Measurements from ENCODE around the gene ZNF804A. TPM values are rescaled to one million over a fixed set of nuclear protein-coding genes. Genes with fewer than 3 reads are reported as not detected.
"Not testable (repeated sequence)": the region's sequence is repeated elsewhere in the genome, so short reads cannot be mapped to it uniquely, and the experiment has no call there.

The ZNF804A gene
- total RNA-seq, 1 experiment from 2014 or later: 4.3 TPM

GRCh38 chr2:184793176-184793575 is 194.8 kb downstream of the ZNF804A start:
- DNase-seq (ENCODE audit: extremely low read depth, low read depth): no peak

DNA sequence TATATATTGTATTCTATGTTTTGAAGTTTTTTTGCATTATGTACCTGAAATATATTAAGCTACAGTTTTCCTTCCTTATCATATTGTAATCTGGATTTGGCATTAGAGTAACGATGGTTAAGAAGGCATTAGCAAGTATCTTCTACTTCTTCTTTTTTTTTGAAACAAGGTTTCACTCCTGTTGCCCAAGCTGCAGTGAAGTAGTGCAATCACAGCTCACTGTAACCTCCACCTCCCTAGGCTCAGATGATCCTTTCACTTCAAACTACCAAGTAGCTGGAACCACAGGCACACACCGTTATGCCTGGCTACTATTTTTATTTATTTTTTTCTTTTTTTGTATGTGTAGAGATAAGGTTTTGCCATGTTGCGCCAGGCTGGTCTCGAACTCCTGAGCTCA is 201.1 kb downstream of the ZNF804A start:
- DNase-seq (ENCODE audit: extremely low read depth, low read depth): no peak

- DNase-seq (ENCODE audit: extremely low read depth, low read depth): no peak
These were observed 216.1 kb downstream of the ZNF804A start for GRCh38 chr2:184814421-184814820.

DNA sequence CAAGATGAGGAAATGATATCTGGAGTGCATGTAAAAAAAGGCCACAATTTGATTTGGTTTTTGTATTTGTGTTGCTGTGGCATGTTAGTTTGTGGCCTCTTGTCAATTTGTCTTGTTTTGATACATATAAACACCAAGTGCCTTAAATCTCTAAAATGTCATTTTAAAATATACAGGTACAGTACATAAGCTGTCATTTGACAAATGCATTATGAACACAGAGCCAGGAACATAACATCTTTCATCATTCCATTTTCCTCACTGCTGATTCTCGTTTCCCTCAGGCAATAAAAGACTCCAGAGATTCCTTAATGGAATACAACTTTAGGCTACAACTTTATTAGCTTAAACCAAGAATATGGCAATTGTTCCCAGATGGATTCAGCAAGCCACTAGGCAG is 217.5 kb downstream of the ZNF804A start:
- DNase-seq (ENCODE audit: extremely low read depth, low read depth): no peak

DNA sequence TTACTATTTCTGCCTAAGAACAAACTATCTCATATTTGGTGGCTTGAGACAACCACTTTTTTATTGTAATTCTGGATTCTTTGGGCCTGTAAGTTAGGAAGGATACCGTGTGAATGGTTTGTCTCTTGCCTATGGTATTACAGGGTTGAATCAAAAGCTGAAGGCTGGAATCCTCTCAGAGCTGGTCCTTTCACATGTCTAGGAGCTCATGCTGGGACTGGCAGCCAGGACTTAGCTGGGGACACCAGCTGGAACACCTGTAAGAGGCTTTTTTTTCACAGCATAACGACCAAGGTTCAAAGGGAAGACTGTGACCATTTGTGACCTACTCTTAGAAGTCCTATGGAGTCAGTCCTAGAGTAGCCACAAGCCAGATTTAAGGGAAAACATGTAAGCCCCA is 226.3 kb downstream of the ZNF804A start:
- no peak for DNase-seq (ENCODE audit: extremely low read depth, low read depth)

DNA sequence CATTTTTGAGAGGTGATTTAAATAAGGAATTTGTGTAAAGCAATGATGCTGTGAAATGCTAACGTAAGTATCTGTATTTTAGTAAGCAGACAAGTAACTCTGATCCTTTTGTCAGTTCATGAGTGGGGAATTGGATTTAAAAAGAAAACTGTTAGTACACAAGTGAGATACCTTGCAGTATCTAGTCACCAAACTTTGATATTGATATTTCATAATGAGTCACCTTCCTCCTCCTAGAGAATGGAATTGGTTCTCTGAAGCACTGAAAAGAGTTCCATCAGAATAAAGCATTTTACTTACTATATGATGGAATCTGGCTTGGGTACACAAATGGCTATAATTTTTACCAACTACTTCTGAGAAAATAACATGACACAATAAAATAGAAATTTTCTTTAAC is 232.2 kb downstream of the ZNF804A start:
- DNase-seq (ENCODE audit: extremely low read depth, low read depth): no peak

GRCh38 chr2:184834699-184835397 is 236.5 kb downstream of the ZNF804A start:
- DNase-seq (ENCODE audit: extremely low read depth, low read depth): no peak

GRCh38 chr2:184835398-184835715 is 237.0 kb downstream of the ZNF804A start:
- no peak for DNase-seq (ENCODE audit: extremely low read depth, low read depth)

GRCh38 chr2:184847331-184847730 is 249.0 kb downstream of the ZNF804A start:
- DNase-seq (ENCODE audit: extremely low read depth, low read depth): no peak

GRCh38 chr2:184849516-184849915 is 251.2 kb downstream of the ZNF804A start:
- DNase-seq (ENCODE audit: extremely low read depth, low read depth): no peak

DNA sequence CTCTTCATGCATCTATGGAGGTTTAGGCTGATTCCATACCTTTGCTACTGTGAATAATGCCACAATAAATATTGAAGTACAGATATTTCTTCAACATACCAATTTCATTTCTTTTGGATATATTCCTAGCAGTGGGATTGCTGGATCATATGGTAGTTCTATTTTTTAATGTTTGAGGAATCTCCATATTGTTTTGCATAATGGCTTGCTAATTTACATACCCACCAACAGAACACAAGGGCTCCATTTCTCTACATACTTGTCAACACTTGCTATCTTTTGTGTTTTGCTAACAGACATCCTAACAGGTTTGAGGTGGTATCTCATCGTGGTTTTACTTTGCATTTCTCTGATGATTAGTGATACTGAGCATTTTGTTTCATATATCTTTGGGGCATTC is 253.2 kb downstream of the ZNF804A start:
- DNase-seq (ENCODE audit: extremely low read depth, low read depth): no peak

- no peak for DNase-seq (ENCODE audit: extremely low read depth, low read depth)
These were observed 260.9 kb downstream of the ZNF804A start for GRCh38 chr2:184859187-184859586.

DNA sequence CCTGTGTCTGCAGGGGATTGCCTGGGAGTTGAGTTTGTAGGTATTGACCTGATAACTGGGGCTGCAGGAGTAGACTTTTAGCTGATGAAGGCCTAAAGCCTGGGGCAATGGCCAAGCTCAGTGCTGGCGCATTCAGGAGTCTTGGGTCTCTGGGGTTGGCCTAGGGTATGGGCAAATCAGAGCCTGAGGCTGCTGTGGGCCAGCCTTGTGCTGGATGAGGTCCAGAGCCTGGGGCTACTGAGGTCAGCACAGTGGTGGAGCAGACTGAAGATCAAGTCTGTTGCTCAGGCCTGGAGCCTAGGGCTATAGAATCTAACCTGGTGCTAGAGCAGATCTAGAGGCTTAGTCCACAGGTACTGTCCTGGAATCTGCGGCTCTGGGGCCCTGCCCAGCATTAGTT is 262.4 kb downstream of the ZNF804A start:
- no peak for DNase-seq (ENCODE audit: extremely low read depth, low read depth)

DNA sequence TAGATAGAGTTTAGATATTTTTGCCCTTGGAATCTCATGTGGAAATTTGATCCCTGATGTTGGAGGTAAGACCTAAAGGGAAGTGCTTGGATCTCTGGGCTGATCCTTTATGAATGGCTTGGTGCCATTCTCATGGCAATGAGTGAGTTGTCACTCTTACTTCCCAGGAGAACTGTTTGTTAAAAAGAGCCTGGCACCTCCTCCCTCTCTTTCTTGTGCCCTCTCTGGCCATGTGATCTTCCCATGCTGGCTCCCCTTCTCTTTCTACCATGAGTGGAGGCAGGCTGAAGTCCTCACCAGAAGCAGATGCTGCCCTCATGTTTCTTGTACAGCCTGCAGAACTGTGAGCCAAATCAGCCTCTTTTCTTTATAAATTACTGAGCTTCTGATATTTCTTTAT is 276.9 kb downstream of the ZNF804A start:
- DNase-seq (ENCODE audit: extremely low read depth, low read depth): no peak

GRCh38 chr2:184875911-184876310 is 277.6 kb downstream of the ZNF804A start:
- no peak for DNase-seq (ENCODE audit: extremely low read depth, low read depth)

- no peak for DNase-seq (ENCODE audit: extremely low read depth, low read depth)
These were observed 279.6 kb downstream of the ZNF804A start for GRCh38 chr2:184877909-184878308.

GRCh38 chr2:184879671-184880070 is 281.3 kb downstream of the ZNF804A start:
- no peak for DNase-seq (ENCODE audit: extremely low read depth, low read depth)

DNA sequence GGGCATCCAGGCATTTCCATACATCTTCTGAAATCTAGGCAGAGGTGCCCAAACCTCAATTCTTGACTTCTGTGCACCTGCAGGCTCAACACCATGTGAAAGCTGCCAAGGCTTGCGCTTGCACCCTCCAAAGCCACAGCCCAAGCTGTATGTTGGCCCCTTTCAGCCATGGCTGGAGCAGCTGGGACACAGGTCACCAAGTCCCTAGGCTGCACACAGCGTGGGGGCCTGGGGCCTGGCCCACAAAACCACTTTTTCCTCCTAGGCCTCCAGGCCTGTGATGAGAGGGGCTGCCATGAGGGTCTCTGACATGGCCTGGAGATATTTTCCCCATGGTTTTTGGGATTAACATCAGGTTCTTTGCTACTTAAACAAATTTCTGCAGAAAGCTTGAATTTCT is 288.3 kb downstream of the ZNF804A start:
- not testable (repeated sequence) for DNase-seq (ENCODE audit: extremely low read depth, low read depth)

GRCh38 chr2:184890311-184890710 is 292.0 kb downstream of the ZNF804A start:
- no peak for DNase-seq (ENCODE audit: extremely low read depth, low read depth)

DNA sequence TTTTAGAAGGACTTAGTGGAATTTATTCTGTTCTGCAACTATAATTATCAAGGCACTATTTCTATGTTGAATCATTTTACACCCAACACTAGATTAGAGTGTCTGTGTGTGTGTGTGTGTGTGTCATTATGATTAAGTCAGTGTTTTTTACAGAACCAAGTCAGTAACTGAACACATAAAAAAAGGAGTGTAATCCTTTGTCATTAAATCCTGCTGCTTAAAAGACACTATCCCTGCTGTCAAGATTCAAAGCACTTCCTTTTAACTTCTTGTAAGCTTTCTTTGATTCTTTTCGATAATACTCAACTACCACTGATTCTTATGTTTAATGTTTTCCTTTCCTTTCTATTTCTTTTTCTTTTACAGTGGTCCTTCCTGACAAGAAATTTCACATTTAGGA is 306.7 kb downstream of the ZNF804A start:
- no peak for DNase-seq (ENCODE audit: extremely low read depth, low read depth)

DNA sequence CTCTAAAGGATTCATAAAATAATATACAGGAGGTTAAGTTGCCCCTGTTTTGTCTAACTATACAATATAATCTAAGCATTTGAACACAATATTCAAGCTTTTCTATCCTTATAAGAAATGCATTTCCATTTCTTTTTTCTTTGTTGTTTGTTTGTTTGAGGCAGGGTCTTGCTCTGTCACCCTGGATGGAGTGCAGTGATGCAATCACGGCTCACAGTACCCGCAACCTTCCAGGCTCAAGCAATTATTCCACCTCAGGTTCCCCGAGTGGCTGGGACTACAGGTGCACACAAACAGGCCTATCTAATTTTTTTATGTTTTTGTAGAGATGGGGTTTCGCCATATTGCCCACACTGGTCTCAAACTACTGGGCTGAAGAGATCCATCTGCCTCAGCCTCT is 307.8 kb downstream of the ZNF804A start:
- DNase-seq (ENCODE audit: extremely low read depth, low read depth): no peak

DNA sequence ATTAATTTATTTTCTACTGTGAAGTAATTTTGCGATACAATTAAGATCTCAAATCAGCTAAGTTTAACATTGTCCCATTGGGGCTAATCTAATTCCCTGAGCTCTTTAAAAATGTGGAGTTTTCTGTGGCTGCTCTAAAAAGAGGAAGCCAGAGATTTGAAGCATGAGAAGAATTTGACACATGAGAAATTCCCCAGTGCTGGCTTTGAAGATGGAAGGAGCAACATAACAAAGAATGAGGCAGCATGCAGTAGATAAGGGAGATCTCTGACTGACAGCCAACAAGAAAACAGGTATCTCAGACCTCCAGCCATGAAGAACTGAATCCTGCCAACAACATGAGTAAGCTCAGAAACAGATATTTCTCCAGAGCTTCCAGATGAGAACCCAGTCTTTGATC is 308.4 kb downstream of the ZNF804A start:
- no peak for DNase-seq (ENCODE audit: extremely low read depth, low read depth)

DNA sequence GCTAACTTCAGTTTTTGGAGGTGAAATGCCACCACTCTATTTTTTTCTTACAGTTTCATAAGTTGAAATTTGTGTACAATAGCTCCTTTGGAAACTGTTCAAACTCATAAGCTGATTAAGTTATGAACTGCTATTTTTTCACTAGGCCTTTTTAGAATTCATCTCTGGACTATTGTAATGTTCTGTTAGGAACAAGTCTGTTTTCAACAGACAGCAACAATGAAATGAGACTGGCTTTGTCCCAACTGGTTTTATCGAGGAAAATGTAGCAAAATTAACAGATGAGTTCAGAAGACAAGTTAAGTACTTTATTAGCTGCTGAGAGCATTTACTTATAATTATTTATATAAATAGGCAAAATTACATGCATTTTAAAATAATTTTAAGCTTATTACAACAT is 310.6 kb downstream of the ZNF804A start:
- DNase-seq (ENCODE audit: extremely low read depth, low read depth): no peak

Data from NCI-H460 (cell line).